Liver (tissue), 9 donors: Measurements from ENCODE around the gene HOXC11. TPM values are rescaled to one million over a fixed set of nuclear protein-coding genes. Genes with fewer than 3 reads are reported as not detected.

ENCODE experiments used
- DNase-seq: peaks from one replicate; pipeline ENCODE4 v3.0.0-alpha.2; 2017; ENCODE audit warnings: low spot score
- H3K27ac ChIP-seq, 2 donors: one replicate each; pipeline ENCODE4 v1.7.0; 2013; ENCODE audit warnings: inconsistent platforms in 2 of 2, low read length in 2 of 2, control low read depth in 1 of 2, low read depth in 1 of 2, mild to moderate bottlenecking in 1 of 2
- H3K27me3 ChIP-seq, 4 donors: one replicate each; pipeline versions ENCODE4 v1.6.1 to v1.7.0; 2013; ENCODE audit warnings: low read length in 3 of 4, inconsistent platforms in 1 of 4, mild to moderate bottlenecking in 1 of 4, moderate library complexity in 1 of 4; ENCODE audit not compliant: control insufficient read depth in 4 of 4, insufficient read depth in 4 of 4
- H3K36me3 ChIP-seq, 4 donors: one replicate each; pipeline versions ENCODE4 v1.6.1 to v1.7.0; 2013; ENCODE audit warnings: low read length in 3 of 4, mild to moderate bottlenecking in 3 of 4, low read depth in 1 of 4, moderate library complexity in 1 of 4; ENCODE audit not compliant: control insufficient read depth in 4 of 4, insufficient read depth in 3 of 4
- H3K4me1 ChIP-seq, 4 donors: one replicate each; pipeline versions ENCODE4 v1.6.1 to v1.7.0; 2013; ENCODE audit warnings: low read length in 3 of 4, mild to moderate bottlenecking in 3 of 4, moderate library complexity in 1 of 4; ENCODE audit not compliant: control insufficient read depth in 4 of 4, insufficient read depth in 4 of 4
- H3K4me3 ChIP-seq, 3 donors: one replicate each; pipeline versions ENCODE4 v1.6.1 to v1.7.0; 2013; ENCODE audit warnings: low read length in 3 of 3, control low read depth in 1 of 3, low read depth in 1 of 3, mild to moderate bottlenecking in 1 of 3
- H3K9ac ChIP-seq, 2 donors: one replicate each; pipeline ENCODE4 v1.7.0; 2013; ENCODE audit warnings: low read length in 2 of 2, mild to moderate bottlenecking in 2 of 2, moderate library complexity in 2 of 2, control low read depth in 1 of 2, low read depth in 1 of 2
- H3K9me3 ChIP-seq, 4 donors: one replicate each; pipeline versions ENCODE4 v1.6.1 to v1.7.0; 2013; ENCODE audit warnings: low read length in 3 of 4; ENCODE audit not compliant: control insufficient read depth in 4 of 4
- CTCF ChIP-seq: fragments of 150-350 bp; IDR thresholded peaks from 2 replicates; pipeline ENCODE4 v1.5.1; 2017; ENCODE audit warnings: improper control_type of control experiment, low read depth, low read length; ENCODE audit not compliant: missing input control
- EGR1 ChIP-seq, 2 donors: IDR thresholded peaks; 2 replicates each; pipeline ENCODE4 v1.6.1; 2016 to 2018; ENCODE audit warnings: antibody characterized with exemption in 2 of 2, low read depth in 2 of 2
- FOXA1 ChIP-seq: IDR thresholded peaks from 2 replicates; pipeline ENCODE4 v1.6.1; 2016; ENCODE audit warnings: antibody characterized with exemption
- FOXA2 ChIP-seq: IDR thresholded peaks from 2 replicates; pipeline ENCODE4 v1.6.1; 2016; ENCODE audit warnings: antibody characterized with exemption
- GABPA ChIP-seq, 2 donors: IDR thresholded peaks in 1 of 2; conservative IDR thresholded peaks in 1 of 2; 2 replicates each; pipeline ENCODE4 v1.6.1; 2016; ENCODE audit warnings: antibody characterized with exemption in 2 of 2, mild to moderate bottlenecking in 1 of 2, moderate library complexity in 1 of 2
- HNF4A ChIP-seq, 2 donors: conservative IDR thresholded peaks; 2 replicates each; pipeline ENCODE4 v1.6.1; 2016; ENCODE audit warnings: antibody characterized with exemption in 2 of 2, mild to moderate bottlenecking in 2 of 2
- HNF4G ChIP-seq: IDR thresholded peaks from 2 replicates; pipeline ENCODE4 v1.6.1; 2016; ENCODE audit warnings: antibody characterized with exemption
- JUND ChIP-seq, 2 donors: IDR thresholded peaks; 2 replicates each; pipeline ENCODE4 v1.6.1; 2016; ENCODE audit warnings: antibody characterized with exemption in 2 of 2
- MAX ChIP-seq: IDR thresholded peaks from 2 replicates; pipeline ENCODE4 v1.6.1; 2016; ENCODE audit warnings: antibody characterized with exemption
- NR2F2 ChIP-seq: IDR thresholded peaks from 2 replicates; pipeline ENCODE4 v1.6.1; 2016; ENCODE audit warnings: antibody characterized with exemption
- RAD21 ChIP-seq, 2 donors: IDR thresholded peaks; 2 replicates each; pipeline ENCODE4 v1.6.1; 2016; ENCODE audit warnings: antibody characterized with exemption in 2 of 2, mild to moderate bottlenecking in 2 of 2
- RXRA ChIP-seq, 2 donors: IDR thresholded peaks; 2 replicates each; pipeline ENCODE4 v1.6.1; 2017 to 2018; ENCODE audit warnings: antibody characterized with exemption in 2 of 2, mild to moderate bottlenecking in 1 of 2
- SP1 ChIP-seq: IDR thresholded peaks from 2 replicates; pipeline ENCODE4 v1.6.1; 2018; ENCODE audit warnings: antibody characterized with exemption, mild to moderate bottlenecking
- TAF1 ChIP-seq: conservative IDR thresholded peaks from 2 replicates; pipeline ENCODE4 v1.6.1; 2016; ENCODE audit warnings: antibody characterized with exemption, mild to moderate bottlenecking
- YY1 ChIP-seq: IDR thresholded peaks from 2 replicates; pipeline ENCODE4 v1.6.1; 2016; ENCODE audit warnings: antibody characterized with exemption, mild to moderate bottlenecking
- ZBTB33 ChIP-seq: IDR thresholded peaks from 2 replicates; pipeline ENCODE4 v1.6.1; 2016; ENCODE audit warnings: antibody characterized with exemption
- WGBS: extraction: QIAGEN DNeasy Blood & Tissue Kit; methylation state at CpG from one replicate; pipeline ENCODE4 v1.1.7; 2013; 5-methylcytosine and 5-hydroxymethylcytosine counted together
- polyA plus RNA-seq, 2 donors: library from polyadenylated mRNA; stranded (reverse) in 1 of 2; unstranded in 1 of 2; fragments of 200-250 nt in 1 of 2; fragments of >200 nt in 1 of 2; fragmentation: Nextera tagmentation in 1 of 2; extraction: Ambion mirVana in 1 of 2; gene quantifications; one replicate each; pipeline versions ENCODE4 v1.2.1 to v1.2.3, GENCODE V29; 2013 to 2015
- total RNA-seq, 2 donors: library from RNA; depleted of rRNA; stranded (reverse); fragments of >200 nt; gene quantifications; one replicate each; pipeline ENCODE4 v1.2.3, GENCODE V29; 2014
- TF ChIP-seq, protein P1 (sequence below): IDR thresholded peaks from 2 replicates; pipeline ENCODE4 v1.6.1; 2016; ENCODE audit warnings: antibody characterized with exemption
- TF ChIP-seq, protein P2 (sequence below): IDR thresholded peaks from 2 replicates; pipeline ENCODE4 v1.6.1; 2016; ENCODE audit warnings: antibody characterized with exemption, mild to moderate bottlenecking
- donor health status: healthy.
- donor health status: healthy.
- donor health status: healthy.
- donor health status: healthy.
- donor health status: healthy.

HOXC11 gene
- total and polyA plus RNA-seq, 4 donors, result not detected

GRCh38 chr12:53966085-53966384 lies 6.9 kb upstream of the HOXC11 start:
- Histone ChIP-seq H3K27ac (no peak overlapping the region), H3K9me3 (peaks cover 0 to 3% (median 0%) of the 10 kb centered on the region in 4 donors), H3K36me3 (no peaks in the 10 kb centered on the region), H3K27me3 (peaks cover 0 to 65% (median 45%) of the 10 kb centered on the region in 4 donors), H3K4me1 (peaks cover 0 to 7% (median 4%) of the 10 kb centered on the region in 4 donors), H3K4me3 (no peak overlapping the region), H3K9ac (no peak overlapping the region)
- TF ChIP-seq HNF4G (no peak), FOXA1 (no peak), TAF1 (no peak), NR2F2 (no peak), RXRA (IDR thresholded peaks at IDR 0.05) (no peak), RAD21 (IDR thresholded peaks at IDR 0.05) (no peak), MAX (no peak), FOXA2 (no peak), CTCF (no peak), ZBTB33 (no peak), HNF4A (conservative IDR thresholded peaks at IDR 0.05) (no peak), GABPA (IDR thresholded peaks at IDR 0.05 in 1 of 2, conservative IDR thresholded peaks at IDR 0.05 in 1 of 2) (no peak), JUND (IDR thresholded peaks at IDR 0.05) (no peak), SP1 (no peak), EGR1 (IDR thresholded peaks at IDR 0.05; ENCODE audit: low read depth in 2 of 2) (no peak), YY1 (no peak)
- TF ChIP-seq, protein P1, sequence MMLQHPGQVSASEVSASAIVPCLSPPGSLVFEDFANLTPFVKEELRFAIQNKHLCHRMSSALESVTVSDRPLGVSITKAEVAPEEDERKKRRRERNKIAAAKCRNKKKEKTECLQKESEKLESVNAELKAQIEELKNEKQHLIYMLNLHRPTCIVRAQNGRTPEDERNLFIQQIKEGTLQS, result no peak
- TF ChIP-seq, protein P2, sequence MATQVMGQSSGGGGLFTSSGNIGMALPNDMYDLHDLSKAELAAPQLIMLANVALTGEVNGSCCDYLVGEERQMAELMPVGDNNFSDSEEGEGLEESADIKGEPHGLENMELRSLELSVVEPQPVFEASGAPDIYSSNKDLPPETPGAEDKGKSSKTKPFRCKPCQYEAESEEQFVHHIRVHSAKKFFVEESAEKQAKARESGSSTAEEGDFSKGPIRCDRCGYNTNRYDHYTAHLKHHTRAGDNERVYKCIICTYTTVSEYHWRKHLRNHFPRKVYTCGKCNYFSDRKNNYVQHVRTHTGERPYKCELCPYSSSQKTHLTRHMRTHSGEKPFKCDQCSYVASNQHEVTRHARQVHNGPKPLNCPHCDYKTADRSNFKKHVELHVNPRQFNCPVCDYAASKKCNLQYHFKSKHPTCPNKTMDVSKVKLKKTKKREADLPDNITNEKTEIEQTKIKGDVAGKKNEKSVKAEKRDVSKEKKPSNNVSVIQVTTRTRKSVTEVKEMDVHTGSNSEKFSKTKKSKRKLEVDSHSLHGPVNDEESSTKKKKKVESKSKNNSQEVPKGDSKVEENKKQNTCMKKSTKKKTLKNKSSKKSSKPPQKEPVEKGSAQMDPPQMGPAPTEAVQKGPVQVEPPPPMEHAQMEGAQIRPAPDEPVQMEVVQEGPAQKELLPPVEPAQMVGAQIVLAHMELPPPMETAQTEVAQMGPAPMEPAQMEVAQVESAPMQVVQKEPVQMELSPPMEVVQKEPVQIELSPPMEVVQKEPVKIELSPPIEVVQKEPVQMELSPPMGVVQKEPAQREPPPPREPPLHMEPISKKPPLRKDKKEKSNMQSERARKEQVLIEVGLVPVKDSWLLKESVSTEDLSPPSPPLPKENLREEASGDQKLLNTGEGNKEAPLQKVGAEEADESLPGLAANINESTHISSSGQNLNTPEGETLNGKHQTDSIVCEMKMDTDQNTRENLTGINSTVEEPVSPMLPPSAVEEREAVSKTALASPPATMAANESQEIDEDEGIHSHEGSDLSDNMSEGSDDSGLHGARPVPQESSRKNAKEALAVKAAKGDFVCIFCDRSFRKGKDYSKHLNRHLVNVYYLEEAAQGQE, result no peak
- no peak for DNase-seq
- 6% methylated on average over 15 of the region's 15 CpGs for WGBS
